Gastroesophageal sphincter (tissue), 4 donors: ENCODE results near the gene HERC5. TPM values are rescaled to one million over a fixed set of nuclear protein-coding genes. Genes with fewer than 3 reads are reported as not detected.

ENCODE experiments used
- ATAC-seq: fragments of 150-250 bp; one replicate; pipeline ENCODE4 v1.9.1; 2016; ENCODE audit warnings: mild to moderate bottlenecking, moderate library complexity
- H3K27ac ChIP-seq, 4 donors: fragments of 200-600 bp; sonication (generic) in 3 of 4; 1 replicate in 3 of 4; 2 replicates in 1 of 4; pipeline ENCODE4 v1.5.1; 2016 to 2019
- H3K27me3 ChIP-seq: fragments of 200-600 bp; sonication (generic); one replicate; pipeline ENCODE4 v1.5.1; 2019
- H3K36me3 ChIP-seq, 2 donors: fragments of 200-600 bp; sonication (generic); one replicate each; pipeline ENCODE4 v1.5.1; 2019; ENCODE audit warnings: control low read depth in 1 of 2
- H3K4me1 ChIP-seq, 3 donors: fragments of 200-600 bp; sonication (generic); 1 replicate in 2 of 3; 2 replicates in 1 of 3; pipeline ENCODE4 v1.5.1; 2016 to 2019; ENCODE audit warnings: control low read depth in 2 of 3
- H3K4me3 ChIP-seq, 2 donors: fragments of 200-600 bp; sonication (generic); one replicate each; pipeline ENCODE4 v1.5.1; 2019; ENCODE audit warnings: mild to moderate bottlenecking in 1 of 2, moderate library complexity in 1 of 2
- H3K9me3 ChIP-seq, 3 donors: fragments of 200-600 bp; sonication (generic); one replicate each; pipeline ENCODE4 v1.5.1; 2017 to 2019; ENCODE audit warnings: control low read depth in 2 of 3
- EP300 ChIP-seq: sonication (generic); formaldehyde crosslinking; IDR thresholded peaks from one replicate; pipeline ENCODE4 v1.6.1; 2017; ENCODE audit warnings: antibody characterized with exemption, mild to moderate bottlenecking
- POLR2A ChIP-seq, 2 donors: fragments of 450-650 bp; IDR thresholded peaks; one replicate each; pipeline ENCODE4 v1.6.1; 2017; ENCODE audit warnings: antibody characterized with exemption in 2 of 2, mild to moderate bottlenecking in 2 of 2, moderate library complexity in 1 of 2
- POLR2AphosphoS5 ChIP-seq: sonication (generic); formaldehyde crosslinking; IDR thresholded peaks from one replicate; pipeline ENCODE4 v1.6.1; 2017; ENCODE audit warnings: antibody characterized with exemption
- WGBS, 2 donors: methylation state at CpG; one replicate each; pipeline ENCODE4 v1.1.5; 2018; ENCODE audit warnings: low coverage in 1 of 2; 5-methylcytosine and 5-hydroxymethylcytosine counted together
- total RNA-seq, 4 donors: library from RNA; depleted of rRNA; stranded (reverse); fragments of >200 nt; gene quantifications; one replicate each; pipeline ENCODE4 v1.1.0, GENCODE V29; 2016
- TF ChIP-seq, protein P1 (sequence below), 4 experiments: fragments of 200-600 bp in 2 of 4; fragments of 450-650 bp in 2 of 4; sonication (generic) in 1 of 4; IDR thresholded peaks; one replicate each; pipeline ENCODE4 v1.5.1; 2017 to 2019; ENCODE audit warnings: antibody characterized with exemption in 4 of 4, mild to moderate bottlenecking in 2 of 4, moderate library complexity in 2 of 4

Gene HERC5
- total RNA-seq, 4 donors from 2014 or later: 2.2 to 5.9 (median 3.9) TPM

DNA sequence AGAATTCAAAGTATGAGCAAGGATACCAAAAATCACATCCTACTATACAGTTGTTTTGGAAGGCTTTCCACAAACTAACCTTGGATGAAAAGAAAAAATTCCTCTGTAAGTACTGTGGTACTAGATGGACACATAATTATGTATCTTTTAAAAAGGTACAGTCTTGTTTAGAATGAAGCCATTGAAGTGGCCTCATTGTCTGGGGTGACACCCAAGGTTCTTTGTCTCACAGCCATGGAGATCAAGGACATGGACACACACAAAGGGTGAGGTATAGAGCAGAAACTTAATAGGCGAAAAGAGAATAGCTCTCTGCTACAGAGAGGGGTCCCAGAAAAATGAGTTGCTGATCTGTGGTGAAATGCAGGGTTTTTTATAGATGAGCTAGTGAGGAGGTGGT lies 16.8 kb upstream of the HERC5 start:
- TF ChIP-seq EP300 (no peak), POLR2A (IDR thresholded peaks at IDR 0.05) (no peak), POLR2AphosphoS5 (no peak)
- TF ChIP-seq, protein P1, sequence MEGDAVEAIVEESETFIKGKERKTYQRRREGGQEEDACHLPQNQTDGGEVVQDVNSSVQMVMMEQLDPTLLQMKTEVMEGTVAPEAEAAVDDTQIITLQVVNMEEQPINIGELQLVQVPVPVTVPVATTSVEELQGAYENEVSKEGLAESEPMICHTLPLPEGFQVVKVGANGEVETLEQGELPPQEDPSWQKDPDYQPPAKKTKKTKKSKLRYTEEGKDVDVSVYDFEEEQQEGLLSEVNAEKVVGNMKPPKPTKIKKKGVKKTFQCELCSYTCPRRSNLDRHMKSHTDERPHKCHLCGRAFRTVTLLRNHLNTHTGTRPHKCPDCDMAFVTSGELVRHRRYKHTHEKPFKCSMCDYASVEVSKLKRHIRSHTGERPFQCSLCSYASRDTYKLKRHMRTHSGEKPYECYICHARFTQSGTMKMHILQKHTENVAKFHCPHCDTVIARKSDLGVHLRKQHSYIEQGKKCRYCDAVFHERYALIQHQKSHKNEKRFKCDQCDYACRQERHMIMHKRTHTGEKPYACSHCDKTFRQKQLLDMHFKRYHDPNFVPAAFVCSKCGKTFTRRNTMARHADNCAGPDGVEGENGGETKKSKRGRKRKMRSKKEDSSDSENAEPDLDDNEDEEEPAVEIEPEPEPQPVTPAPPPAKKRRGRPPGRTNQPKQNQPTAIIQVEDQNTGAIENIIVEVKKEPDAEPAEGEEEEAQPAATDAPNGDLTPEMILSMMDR (IDR thresholded peaks at IDR 0.05): no peak
- WGBS, 2 donors: 100% methylated on average over 1 of the region's 1 CpG
- Histone ChIP-seq H3K9me3 (no peaks in the 10 kb centered on the region), H3K4me3 (no peak overlapping the region), H3K27ac (no peak overlapping the region), H3K27me3 (no peaks in the 10 kb centered on the region), H3K4me1 (no peaks in the 10 kb centered on the region), H3K36me3 (peaks cover 0 to 58% of the 10 kb centered on the region in 2 donors)
- no peak for ATAC-seq

DNA sequence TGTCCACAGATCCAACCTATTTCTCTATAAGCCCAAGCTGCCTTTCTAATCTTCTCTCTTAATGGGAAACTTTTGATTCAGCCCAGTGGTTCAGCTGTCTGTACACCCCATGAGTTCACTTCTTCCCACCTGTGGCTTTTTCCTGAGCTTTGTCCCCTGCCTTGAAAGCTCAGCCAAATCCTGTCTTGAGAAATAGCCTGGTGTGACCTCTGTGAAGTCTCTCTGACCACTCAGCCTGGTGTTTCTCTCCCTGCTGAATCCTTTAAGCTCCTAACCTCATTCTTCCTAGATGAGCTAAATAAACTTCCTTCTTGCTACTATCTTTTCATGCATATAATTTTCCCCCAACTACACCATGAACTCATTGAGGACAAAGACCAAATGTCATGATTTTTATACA lies 15.2 kb upstream of the HERC5 start:
- H3K4me1 ChIP-seq: no peaks in the 10 kb centered on the region
- H3K27ac ChIP-seq: no peak overlapping the region
- TF ChIP-seq POLR2AphosphoS5 (no peak), POLR2A (IDR thresholded peaks at IDR 0.05) (no peak), EP300 (no peak)
- TF ChIP-seq, protein P1 (IDR thresholded peaks at IDR 0.05): no peak
- no peaks in the 10 kb centered on the region for H3K27me3 ChIP-seq
- H3K36me3 ChIP-seq: peaks cover 0 to 45% of the 10 kb centered on the region in 2 donors
- H3K9me3 ChIP-seq: no peaks in the 10 kb centered on the region
- no peak for ATAC-seq
- H3K4me3 ChIP-seq: no peak overlapping the region

DNA sequence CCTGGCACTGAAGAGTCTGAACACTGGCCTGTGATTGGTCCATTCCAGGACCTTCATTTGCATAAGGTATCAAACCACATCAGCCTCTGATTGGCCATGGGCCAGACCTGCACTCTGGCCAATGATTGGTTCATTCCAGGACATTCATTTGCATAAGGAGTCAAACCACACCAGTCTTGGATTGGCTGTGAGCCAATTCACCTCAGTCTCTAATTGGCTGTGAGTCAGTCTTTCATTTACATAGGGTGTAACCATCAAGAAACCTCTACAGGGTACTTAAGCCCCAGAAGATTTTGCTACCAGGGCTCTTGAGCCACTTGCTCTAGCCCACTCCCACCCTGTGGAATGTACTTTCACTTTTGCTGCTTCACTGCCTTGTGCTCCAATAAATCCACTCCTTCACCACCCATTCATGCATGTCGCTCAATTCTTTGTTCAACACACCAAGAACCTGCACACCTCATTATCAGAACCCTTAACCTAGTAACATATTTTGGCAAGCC lies 14.2 kb upstream of the HERC5 start:
- ATAC-seq: no peak
- H3K27me3 ChIP-seq: no peaks in the 10 kb centered on the region
- TF ChIP-seq POLR2A (IDR thresholded peaks at IDR 0.05) (no peak), EP300 (no peak), POLR2AphosphoS5 (no peak)
- TF ChIP-seq, protein P1 (IDR thresholded peaks at IDR 0.05): no peak
- peaks cover 0 to 35% of the 10 kb centered on the region in 2 donors for H3K36me3 ChIP-seq
- no peak overlapping the region for H3K4me3 ChIP-seq
- no peak overlapping the region for H3K27ac ChIP-seq
- no peaks in the 10 kb centered on the region for H3K9me3 ChIP-seq
- WGBS, 2 donors: 83 to 100% methylated on average over 1 of the region's 1 CpG
- no peaks in the 10 kb centered on the region for H3K4me1 ChIP-seq

DNA sequence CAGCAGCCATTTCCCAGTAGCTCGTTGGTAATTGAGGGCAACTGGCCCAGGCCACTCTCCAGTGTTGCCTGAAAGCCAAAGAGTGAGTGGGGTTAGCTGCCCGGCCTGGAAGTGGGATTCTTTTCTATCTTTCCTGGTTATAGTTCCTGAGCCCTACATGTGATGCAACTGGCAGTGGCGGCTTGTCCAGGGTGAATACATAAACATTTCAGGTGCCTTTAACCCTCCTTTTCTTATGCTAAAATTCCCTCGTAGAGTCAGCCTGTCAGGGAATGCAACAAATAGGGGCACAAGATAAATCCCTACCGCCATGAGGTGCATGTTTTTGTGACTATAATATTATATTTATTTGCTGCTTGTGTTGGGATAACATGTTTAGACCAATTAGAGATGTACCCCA lies 13.4 kb upstream of the HERC5 start:
- Histone ChIP-seq H3K4me1 (no peaks in the 10 kb centered on the region), H3K27ac (no peak overlapping the region), H3K27me3 (no peaks in the 10 kb centered on the region), H3K36me3 (peaks cover 0 to 35% of the 10 kb centered on the region in 2 donors), H3K9me3 (no peaks in the 10 kb centered on the region), H3K4me3 (no peak overlapping the region)
- no peak for ATAC-seq
- TF ChIP-seq EP300 (no peak), POLR2AphosphoS5 (no peak), POLR2A (IDR thresholded peaks at IDR 0.05) (no peak)
- TF ChIP-seq, protein P1 (IDR thresholded peaks at IDR 0.05): no peak
- 60 to 80% methylated on average over 1 to 4 of the region's 5 CpGs for WGBS, 2 donors

DNA sequence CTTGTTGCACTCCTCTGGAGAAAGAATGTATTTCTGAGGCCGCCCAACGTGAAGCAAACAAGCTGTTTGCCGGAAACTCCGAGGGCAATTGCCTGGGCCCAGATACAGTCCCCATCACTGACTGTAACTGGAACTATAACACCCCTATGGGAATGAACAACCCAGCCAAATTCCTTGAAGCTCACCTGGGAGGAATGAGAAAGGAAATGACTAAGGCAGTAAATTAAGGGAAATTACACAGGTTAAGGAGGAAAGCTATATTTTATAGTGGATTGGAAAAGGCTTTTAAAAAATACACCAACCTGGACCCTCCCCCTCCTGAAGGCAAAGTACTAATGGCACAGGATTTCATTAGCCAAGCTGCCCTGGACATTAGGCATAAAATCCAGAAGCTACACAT lies 11.7 kb upstream of the HERC5 start:
- ATAC-seq: no peak
- WGBS, 2 donors: 78% methylated on average over 3 of the region's 4 CpGs; no CpG with 5 or more reads in 1 of the 2 donors

More for the DNA sequence above, 11.7 kb upstream of the HERC5 start:
- Histone ChIP-seq H3K27me3 (no peaks in the 10 kb centered on the region), H3K36me3 (peaks cover 0 to 27% of the 10 kb centered on the region in 2 donors), H3K9me3 (no peaks in the 10 kb centered on the region), H3K4me3 (no peak overlapping the region), H3K4me1 (no peaks in the 10 kb centered on the region), H3K27ac (no peak overlapping the region)
- TF ChIP-seq POLR2A (IDR thresholded peaks at IDR 0.05) (no peak), EP300 (no peak), POLR2AphosphoS5 (no peak)
- TF ChIP-seq, protein P1 (IDR thresholded peaks at IDR 0.05): no peak
